GM21717 (cell line): ENCODE measurements around the gene ADARB2.

Experiments
- ATAC-seq: cut with Tn5 transposase; IDR thresholded peaks from one replicate; pipeline ENCODE4 v1.9.1; 2021; ENCODE audit warnings: mild to moderate bottlenecking, moderate library complexity; ENCODE audit not compliant: unreplicated experiment

The ADARB2 gene

DNA sequence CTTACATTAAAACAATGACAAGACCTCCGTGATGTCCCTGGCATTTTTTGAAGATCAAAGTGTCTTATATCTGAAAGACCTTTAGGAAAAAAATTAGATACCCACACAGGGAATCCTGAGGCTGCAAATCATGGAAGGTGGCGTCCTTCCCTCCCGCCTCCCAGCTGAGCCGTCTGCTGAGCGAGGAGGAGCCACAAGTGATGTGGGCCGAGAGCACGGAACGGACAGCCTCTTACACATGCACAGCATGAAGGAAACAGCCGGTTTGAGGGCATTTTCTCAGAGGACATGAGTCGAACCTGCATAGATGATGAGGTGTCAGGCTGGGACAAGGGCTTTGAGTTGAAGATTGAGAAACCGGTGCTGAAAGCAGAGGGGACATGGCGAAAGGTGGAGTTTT lies 163.3 kb downstream of the ADARB2 start:
- no peak for ATAC-seq

DNA sequence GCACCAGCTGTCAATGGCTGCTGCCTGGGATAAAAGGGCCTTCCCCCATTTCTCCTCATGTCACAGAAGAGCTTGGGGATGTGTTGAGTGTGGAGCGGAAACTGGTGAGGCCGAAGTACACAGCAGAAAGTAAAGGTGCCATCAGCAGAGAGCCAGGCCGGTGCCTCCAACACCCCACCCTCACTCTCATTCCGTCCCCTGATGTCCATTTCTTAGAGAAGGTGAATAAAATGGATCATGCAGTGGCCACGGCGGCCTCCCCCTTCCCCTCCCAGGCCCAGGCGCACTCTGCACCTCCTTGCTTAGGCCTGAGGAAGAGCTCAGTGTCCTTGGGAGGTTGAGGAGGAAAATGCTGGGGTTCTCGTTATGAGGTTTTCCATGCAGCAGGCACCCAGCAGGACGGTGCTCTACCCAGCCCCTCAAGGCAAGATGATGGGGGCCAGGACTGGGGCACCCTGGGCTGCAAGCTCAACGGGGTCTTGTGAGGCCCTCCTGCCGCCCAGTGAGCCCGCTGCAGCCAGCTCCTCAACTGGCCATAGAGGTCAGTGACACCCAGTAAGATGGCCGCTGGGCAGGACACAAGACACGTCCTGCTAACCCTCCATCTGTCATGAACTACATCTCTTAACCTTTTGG lies 163.9 kb downstream of the ADARB2 start:
- ATAC-seq = no peak

DNA sequence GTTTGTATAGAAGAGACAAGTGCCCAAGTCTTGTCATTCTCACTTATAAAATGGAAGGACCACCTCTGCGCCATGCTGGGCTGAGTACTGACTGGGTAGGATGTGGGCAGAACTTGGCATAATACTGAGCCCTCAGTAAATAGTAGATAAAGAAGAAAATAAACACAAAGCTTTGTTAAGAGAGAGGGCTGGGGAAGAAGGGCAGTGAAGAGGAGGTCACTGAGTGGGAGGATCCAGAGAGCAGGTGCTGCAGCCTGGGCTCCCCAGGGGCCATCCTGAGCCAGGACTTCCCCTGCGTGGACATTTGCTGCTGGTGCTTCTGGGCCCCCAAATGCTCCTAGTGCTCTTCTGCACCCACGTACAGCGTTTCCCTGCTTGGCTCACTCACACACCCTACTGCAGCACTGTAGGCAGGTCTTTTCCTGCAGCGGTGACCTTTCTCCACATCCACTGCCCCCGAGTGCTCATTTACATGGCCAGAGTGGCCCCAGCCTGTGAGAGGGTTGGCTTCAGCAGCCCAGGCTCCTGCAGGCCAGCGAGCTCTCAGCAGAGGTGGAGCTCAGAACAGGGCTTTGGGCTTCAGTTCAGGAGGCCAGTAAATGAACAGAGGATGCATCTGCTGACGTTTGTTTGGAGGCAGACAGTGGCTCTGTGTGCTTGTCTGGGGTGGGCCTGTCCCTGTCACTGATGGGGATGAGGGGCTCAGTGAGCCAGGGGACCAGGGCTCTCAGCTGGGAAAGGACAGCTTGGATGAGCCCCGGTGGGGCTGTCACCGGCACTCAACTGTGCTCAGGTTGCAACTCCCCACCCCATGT lies 164.6 kb downstream of the ADARB2 start:
- ATAC-seq = no peak

DNA sequence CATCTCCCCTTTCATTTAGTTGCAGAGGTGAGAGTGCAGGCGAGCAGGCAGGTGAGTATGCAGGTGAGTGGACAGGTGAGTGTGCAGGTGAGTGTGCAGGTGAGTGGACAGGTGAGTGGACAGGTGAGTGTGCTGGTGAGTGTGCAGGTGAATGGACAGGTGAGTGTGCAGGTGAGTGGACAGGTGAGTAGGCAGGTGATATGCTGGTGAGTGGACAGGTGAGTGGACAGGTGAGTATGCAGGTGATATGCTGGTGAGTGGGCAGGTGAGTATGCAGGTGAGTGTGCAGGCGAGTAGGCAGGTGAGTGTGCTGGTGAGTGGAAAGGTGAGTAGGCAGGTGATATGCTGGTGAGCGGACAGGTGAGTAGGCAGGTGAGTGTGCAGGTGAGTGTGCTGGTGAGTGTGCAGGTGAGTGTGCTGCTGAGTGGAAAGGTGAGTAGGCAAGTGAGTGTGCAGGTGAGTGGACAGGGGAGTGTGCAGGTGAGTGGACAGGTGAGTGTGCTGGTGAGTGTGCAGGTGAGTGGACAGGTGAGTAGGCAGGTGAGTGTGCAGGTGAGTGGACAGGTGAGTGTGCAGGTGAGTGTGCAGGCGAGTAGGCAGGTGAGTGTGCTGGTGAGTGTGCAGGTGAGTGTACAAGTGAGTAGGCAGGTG lies 165.6 kb downstream of the ADARB2 start:
- ATAC-seq = no peak

DNA sequence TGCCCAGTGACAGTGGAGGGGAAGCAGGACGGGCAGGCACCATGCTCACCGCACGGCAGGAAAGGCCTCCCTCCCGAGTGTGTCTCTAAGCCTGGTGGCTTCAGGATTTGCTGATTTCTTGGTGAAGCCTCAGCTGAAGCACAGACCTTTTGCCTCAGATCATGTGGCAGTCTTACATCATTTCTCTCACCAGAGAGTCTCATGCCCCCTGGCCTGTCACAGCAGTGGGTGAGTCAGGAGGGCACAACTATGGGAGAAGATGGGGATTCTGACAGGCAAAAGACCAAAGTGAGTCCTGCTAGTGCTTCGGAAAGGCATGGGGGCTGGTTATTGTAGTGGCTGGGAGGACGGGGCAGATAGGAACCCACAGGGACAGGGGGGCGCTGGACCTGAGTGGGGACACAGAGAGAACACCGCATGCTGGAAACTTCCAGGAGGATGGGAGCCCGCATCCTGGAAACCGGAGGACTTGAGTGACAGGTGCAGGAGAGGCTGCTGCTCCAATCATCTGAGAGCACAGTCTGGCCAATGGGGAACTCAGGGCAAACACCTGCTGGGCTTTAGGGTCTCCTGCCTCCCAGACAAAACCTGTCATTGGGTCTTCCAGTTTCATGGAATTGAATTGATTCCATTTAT lies 166.8 kb downstream of the ADARB2 start:
- no peak for ATAC-seq

DNA sequence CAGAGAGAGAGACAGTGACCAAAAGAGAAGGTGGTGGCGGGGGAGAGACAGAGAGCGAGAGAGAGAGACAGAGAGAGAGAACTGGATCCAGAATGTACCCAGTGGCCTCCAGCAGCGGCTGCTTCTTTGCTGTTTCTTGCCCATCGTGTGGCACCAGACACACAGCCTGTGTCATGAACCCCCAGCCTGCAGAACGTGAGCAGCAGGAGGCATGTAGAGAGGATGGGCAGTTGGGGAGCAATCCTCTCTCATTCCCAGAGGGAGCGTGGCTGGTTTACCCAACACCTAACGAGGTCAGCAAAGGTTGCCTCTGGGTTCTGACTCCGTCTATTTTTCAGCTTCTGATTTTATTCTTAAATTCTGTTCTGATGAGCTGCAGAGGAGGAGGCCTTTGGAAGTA lies 168.1 kb downstream of the ADARB2 start:
- no peak for ATAC-seq

DNA sequence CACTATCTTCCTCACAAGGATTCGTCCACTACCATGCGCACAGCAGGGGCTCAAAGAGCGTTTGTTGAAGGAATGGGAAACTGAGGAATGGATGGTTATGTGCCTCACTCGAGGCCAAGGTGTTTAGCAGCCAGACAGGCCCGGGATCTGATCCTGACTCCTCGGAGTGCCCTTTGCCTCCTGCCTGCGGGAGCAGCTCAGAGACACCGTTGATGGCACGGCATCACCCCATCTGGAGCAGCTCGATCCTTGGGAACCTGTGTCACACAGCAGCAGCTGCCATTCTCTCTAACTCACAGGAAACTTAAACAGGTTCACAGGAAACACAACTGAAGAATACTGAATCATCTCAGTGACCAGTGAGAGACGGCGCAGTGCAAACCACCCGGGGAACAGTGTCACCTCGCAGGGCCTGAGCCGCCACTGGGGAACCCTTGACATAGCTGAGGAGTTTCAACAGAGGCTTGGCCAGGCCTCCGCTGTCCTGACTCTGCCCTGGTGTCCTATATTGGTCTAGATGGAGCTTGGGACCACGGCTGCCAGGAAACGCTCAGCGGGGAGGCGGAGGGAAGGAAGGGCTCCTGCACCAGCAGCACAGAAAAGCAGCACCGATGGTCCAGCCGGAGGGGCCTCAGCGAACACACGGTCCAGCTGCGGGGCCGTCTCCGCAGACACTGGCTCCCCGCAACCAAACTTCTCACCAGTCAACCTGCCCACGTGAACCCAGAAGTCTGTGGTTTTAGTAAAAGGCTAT lies 169.4 kb downstream of the ADARB2 start:
- ATAC-seq = no peak

DNA sequence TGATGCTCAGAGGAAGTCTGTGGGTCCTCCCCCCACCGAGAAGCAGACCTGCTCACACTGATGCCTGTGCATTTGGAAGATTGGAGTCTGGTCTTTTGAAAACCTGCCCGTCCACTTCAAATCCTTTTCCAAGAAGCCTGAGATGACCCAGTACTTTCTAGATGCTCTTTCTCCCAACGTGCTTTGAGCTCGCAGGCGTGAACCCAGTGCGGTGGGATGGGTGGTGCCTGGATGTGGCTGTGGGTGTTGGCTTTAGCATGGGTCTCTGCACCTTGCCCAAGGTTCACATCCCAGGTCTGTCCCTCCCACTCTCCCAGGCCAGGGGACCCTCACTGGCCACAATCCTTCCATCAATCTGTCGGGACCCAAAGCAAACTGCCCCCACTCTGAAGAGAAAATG lies 170.2 kb downstream of the ADARB2 start:
- no peak for ATAC-seq

DNA sequence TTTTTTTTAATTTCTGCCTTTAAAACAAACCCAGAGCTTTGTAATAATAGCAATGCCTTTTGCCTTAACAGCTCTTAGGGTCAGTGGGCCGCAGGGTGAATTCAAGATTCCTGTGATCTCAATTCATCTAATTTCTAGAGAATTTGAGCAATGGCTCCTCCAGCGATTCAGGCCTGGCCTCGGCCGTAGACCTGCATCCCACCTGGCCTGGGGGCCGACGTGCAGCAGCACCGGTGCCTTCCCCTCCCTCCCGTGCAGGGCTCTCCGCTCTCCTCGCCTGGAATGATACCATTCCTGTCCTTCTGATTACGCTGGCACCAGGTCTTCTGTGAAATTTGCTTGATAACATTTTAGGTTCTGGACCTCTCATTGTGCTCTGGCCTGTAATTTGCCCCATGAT lies 172.5 kb downstream of the ADARB2 start:
- ATAC-seq = no peak

DNA sequence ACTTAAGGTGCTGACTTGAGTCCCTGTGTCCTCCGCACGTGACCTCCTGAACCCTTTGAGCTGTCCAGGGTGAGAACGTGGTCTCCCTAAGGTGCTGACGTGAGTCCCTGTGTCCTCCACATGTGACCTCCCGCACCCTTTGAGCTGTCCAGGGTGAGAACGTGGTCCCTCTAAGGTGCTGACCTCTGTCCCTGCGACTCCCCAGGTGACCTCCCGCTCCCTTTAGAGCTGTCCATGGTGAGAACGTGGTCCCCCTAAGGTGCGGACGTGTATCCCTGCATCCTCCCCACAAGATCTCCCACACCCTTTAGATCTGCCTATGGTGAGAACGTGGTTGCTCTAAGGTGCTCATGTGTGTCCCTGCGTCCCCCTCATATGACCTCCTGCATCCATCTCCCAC lies 174.3 kb downstream of the ADARB2 start:
- no peak for ATAC-seq

DNA sequence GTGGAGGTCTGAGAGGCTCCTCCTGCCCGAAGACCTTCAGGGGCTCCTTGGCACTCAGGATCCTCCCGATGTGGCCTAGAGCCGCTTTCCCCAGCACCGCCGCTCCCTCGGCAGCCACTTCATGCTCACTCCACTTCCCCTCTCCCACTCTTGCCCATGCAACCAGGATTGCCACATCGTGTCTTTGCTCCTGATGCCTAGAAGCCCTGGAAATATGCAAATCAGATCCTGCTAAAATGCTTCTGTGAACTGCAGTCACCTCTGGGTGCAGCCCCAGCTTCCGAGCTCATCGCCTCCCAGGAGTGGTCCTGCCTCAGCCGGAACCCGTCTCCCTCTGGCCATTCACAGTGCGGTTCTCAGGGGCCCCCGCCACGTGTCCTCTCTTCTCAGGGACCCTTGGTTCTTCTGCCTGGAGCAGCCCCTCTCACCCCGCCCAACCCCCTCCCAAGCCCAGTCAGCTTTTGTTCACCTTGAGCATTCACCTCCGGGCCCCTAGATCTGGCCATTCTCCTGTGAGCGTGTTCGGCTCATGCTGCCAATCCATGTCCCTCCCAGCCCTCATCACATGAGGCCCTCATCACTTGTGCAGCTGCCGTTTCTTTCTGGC lies 175.5 kb downstream of the ADARB2 start:
- no peak for ATAC-seq

DNA sequence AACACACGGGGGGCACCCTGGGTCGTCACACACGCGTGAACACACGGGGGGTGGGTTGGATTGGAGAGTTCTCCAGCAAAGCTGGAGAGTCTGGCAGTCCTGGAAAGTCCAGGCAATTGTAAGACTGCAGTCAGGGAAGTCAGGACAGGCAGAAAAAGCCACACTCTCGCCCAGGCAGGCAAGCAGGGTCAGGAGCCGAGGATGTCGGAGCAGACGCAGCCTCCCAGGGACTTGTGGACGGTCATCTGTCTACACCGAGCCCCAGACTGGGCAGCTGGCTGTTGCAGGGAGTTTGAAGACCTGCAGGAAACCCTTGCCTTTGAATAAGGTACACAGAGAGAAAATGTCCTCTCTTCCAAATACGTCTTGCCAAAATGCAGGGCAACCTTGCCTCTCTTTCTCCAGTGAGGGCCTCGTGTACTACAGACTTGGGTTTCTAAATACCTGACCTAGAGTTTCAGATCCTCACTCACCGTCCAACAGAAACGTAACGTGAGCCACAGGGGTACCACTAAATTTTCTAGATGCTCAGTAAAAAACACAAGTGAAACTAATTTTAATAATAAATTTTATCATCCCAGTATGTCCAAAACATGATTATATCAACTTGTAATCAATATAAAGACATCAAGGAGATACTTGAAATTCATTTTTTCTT lies 176.7 kb downstream of the ADARB2 start:
- no peak for ATAC-seq

DNA sequence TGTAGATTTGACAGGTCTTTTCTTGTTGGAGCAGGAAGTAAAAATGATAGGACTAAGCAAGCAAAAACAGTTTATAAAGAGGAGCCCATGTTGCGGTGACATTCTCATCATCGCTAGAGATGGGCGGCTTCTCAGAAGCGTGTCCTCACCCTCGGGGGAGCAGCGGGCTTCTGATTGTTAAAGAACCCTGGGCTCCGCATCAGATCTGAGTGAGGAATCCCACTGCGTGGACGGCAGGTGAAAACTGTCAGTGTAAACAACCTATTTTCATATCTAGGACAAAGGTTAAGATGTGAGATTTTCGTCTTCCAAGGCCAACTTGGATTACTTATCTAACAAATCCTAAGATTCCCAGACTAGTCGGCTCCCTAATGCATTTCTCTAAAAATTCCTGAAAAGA lies 177.6 kb downstream of the ADARB2 start:
- ATAC-seq = no peak

DNA sequence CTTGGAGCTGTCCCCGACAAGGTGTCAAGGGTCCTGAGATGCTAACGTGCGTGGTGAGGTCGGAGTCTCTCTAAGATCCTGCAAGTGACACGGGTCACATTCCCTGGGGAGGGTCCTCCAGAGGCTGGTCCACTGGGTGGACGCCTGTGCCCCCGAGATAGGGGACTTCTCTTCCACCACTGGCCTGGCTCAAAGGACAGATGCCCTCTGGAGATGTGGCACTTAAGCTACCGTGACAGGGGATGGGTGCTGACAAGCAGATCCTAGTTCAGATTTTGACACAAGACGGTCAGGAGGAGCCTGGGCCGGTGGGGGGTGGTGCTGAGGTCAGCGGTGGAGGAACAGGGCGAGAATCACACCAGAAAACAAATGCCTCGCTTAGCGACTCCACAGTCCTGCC lies 178.0 kb downstream of the ADARB2 start:
- no peak for ATAC-seq

DNA sequence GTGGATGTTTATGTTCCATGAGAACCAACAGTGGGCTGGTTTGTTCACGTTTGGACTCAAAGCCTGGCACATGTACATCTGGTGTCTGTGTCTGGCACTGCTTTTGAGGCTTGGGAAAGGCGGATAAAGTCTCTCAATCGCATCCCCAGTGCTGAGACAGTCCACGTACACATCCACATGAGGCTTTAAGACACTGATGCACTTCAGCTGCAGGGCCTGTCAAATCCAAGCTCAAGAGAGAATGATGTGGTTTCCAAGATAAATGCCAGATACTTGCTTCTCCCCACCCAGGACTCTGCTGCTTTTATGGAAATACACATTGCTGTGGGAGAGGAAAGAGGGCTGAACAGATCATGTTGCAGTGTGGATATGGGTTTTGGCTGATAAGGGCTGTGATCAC lies 178.4 kb downstream of the ADARB2 start:
- ATAC-seq = no peak

DNA sequence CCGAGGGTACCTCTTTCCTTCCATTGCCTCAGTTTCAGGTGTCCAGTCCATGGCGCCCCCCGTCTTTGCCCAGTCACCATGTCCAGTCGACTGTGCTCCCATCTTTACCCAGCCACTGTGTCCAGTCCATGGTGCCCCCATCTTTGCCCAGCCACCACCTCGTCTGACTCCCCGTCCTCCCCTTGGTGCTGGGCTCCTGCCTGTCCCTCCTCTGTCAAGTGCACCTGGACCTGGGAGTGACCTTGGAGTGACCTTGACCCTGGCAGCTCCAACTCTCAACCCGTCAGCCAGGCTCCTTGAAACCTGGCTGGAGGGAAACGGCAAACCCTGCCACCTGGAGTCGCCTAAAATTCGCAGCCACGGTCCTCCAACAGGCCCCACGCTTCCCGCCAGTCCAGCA lies 180.2 kb downstream of the ADARB2 start:
- no peak for ATAC-seq

DNA sequence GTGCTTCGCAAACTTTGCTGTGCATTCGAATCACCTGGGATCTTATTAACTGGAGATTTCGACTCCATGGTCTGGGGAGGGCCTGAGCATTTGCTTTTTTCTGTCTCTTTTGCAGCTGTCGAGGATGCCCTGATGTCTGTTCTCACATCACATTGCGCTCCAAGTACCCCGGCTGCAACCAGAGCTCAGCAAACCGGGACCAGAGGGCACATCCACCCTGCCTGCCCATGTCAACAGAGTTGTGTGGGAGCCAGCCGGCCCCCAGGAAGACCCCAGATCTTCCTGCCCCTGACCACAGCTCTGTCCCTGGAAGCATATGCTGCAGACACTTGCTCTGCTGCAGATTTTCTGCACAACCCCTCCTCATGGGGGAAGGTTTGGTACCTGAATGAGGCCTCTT lies 180.8 kb downstream of the ADARB2 start:
- no peak for ATAC-seq

DNA sequence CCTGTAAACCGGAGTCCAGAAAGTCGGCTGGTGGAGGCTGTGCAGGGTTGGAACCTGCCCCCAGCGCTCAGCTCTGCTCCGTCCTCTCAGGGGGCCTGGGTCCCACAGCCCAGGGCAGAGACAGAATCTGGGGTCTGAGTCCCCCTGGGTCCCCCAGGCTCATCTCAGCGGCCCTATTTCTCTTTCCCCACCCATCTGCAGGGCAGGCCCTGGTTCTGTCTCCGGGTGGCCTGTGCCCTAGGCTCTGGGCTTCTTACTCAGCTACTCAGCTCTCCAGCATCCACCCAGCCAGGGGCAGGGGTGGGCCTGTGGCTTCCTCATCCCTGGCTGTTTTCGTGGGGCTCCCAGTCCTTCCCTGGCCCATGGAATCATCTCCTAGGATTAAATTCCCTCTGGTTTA lies 183.4 kb downstream of the ADARB2 start:
- ATAC-seq = no peak

DNA sequence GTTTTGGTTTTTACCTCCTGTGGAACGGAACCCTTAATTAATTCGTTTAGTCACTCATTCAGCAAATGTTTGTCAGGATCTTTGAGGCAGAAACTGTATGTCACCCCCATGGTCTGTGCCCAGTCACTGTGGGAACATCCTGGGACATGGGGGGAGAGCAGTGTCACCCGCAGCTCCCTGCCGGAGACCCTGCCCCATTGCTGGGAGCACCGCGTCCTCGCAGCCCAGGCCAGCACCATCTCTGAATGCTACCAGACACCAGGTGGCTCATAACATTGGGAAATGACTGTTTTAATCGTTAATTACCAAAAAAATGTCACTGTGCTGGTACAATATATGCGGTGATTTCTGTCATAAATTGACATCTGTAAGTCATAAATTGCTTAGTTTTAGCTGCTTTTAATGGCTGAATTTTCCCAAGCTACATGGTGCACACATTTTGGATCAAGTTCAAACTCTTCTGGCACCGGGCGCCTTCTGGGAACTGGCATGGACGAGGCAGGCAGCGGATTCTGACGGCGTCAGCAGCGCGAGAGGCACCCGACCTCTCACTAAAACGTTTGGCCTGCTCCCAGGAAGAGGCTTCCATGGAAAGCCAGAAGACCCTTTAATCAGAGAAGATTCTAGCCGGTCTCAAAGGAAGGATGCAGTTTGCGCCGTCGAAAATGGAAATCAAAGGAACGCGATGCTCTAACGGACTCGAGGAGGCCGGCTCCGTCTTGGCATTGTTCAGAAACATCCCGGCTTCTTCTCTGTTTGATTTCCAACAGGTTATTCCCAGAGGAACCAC lies 184.2 kb downstream of the ADARB2 start:
- ATAC-seq = no peak
